Kidney epithelial cell (primary cell): Measurements from ENCODE around the gene SUN5. TPM values are rescaled to one million over a fixed set of nuclear protein-coding genes. Genes with fewer than 3 reads are reported as not detected.

Experiments
- DNase-seq: peaks from one replicate; pipeline ENCODE4 v3.0.0-alpha.2; 2010; ENCODE audit warnings: low read depth
- H3K27me3 ChIP-seq: 2 replicates; pipeline ENCODE4 v1.6.0; 2011; ENCODE audit warnings: low read length; ENCODE audit not compliant: control insufficient read depth, insufficient read depth
- H3K36me3 ChIP-seq: 2 replicates; pipeline ENCODE4 v1.5.1; 2011; ENCODE audit warnings: low read length; ENCODE audit not compliant: control insufficient read depth, insufficient read depth
- H3K4me3 ChIP-seq: 2 replicates; pipeline ENCODE4 v1.5.1; 2011; ENCODE audit warnings: low read depth, mild to moderate bottlenecking, control low read depth, low read length
- CTCF ChIP-seq: IDR thresholded peaks from 2 replicates; pipeline ENCODE4 v1.5.1; 2011; ENCODE audit warnings: mild to moderate bottlenecking, moderate library complexity, low read length, control low read depth, inconsistent platforms; ENCODE audit not compliant: insufficient read depth, poor library complexity, severe bottlenecking
- total RNA-seq: library from RNA; depleted of rRNA; stranded (reverse); fragments of >200 nt; gene quantifications from 2 replicates; pipeline ENCODE4 v1.2.3, GENCODE V29; 2015

The SUN5 gene
- total RNA-seq, 1 donor from 2014 or later = not detected

- no peaks in the 10 kb centered on the region for H3K36me3 ChIP-seq
- no peaks in the 10 kb centered on the region for H3K27me3 ChIP-seq
- DNase-seq = no peak
- no peak overlapping the region for H3K4me3 ChIP-seq
- TF ChIP-seq CTCF = no peak
Observed at GRCh38 chr20:33028875-33029274, 24.6 kb upstream of the SUN5 start.

GRCh38 chr20:33027769-33028751, 23.8 kb upstream of the SUN5 start:
- Histone ChIP-seq H3K36me3 (no peaks in the 10 kb centered on the region), H3K4me3 (no peak overlapping the region), H3K27me3 (no peaks in the 10 kb centered on the region)
- DNase-seq = no peak
- no peak for TF ChIP-seq CTCF

GRCh38 chr20:33026779-33027759, 22.8 kb upstream of the SUN5 start:
- Histone ChIP-seq H3K36me3 (no peaks in the 10 kb centered on the region), H3K27me3 (no peaks in the 10 kb centered on the region), H3K4me3 (no peak overlapping the region)
- no peak for DNase-seq
- no peak for TF ChIP-seq CTCF

- Histone ChIP-seq H3K36me3 (no peaks in the 10 kb centered on the region), H3K4me3 (no peak overlapping the region), H3K27me3 (no peaks in the 10 kb centered on the region)
- DNase-seq = no peak
- no peak for TF ChIP-seq CTCF
Observed at GRCh38 chr20:33026072-33026778, 22.0 kb upstream of the SUN5 start.

GRCh38 chr20:33025318-33025876, 21.2 kb upstream of the SUN5 start:
- no peak for TF ChIP-seq CTCF
- no peak for DNase-seq
- H3K36me3 ChIP-seq = no peaks in the 10 kb centered on the region
- no peak overlapping the region for H3K4me3 ChIP-seq
- no peaks in the 10 kb centered on the region for H3K27me3 ChIP-seq
